PC-9 (cell line): ENCODE data around the gene WDR44.

Experiments used
- EZH2 ChIP-seq: fragments of 200-600 bp; sonication (generic); IDR thresholded peaks from 2 replicates; pipeline ENCODE4 v1.8.0; 2017; ENCODE audit warnings: antibody characterized with exemption, low read depth
- TF ChIP-seq, protein P1 (sequence below): fragments of 200-600 bp; sonication (generic); conservative IDR thresholded peaks from 2 replicates; pipeline ENCODE4 v1.6.1; 2017; ENCODE audit warnings: mixed run types, antibody characterized with exemption, mild to moderate bottlenecking, moderate library complexity

DNA sequence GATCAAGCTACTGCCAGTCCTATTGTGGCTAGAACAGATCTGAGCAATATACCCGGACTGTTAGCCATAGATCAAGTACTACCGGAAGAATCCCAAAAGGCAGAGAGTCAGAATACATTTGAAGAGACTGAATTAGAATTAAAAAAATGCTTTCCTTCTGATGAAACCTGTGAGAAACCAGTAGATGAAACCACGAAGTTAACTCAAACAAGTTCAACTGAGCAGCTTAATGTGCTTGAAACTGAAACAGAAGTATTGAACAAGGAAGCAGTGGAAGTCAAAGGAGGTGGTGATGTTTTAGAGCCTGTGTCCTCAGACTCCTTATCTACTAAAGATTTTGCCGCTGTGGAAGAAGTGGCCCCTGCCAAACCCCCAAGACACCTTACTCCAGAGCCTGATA lies 46.8 kb downstream of the WDR44 start:
- TF ChIP-seq, protein P1, sequence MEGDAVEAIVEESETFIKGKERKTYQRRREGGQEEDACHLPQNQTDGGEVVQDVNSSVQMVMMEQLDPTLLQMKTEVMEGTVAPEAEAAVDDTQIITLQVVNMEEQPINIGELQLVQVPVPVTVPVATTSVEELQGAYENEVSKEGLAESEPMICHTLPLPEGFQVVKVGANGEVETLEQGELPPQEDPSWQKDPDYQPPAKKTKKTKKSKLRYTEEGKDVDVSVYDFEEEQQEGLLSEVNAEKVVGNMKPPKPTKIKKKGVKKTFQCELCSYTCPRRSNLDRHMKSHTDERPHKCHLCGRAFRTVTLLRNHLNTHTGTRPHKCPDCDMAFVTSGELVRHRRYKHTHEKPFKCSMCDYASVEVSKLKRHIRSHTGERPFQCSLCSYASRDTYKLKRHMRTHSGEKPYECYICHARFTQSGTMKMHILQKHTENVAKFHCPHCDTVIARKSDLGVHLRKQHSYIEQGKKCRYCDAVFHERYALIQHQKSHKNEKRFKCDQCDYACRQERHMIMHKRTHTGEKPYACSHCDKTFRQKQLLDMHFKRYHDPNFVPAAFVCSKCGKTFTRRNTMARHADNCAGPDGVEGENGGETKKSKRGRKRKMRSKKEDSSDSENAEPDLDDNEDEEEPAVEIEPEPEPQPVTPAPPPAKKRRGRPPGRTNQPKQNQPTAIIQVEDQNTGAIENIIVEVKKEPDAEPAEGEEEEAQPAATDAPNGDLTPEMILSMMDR = no peak
- no peak for TF ChIP-seq EZH2
